Effector CD8-positive, alpha-beta T cell (primary cell): ENCODE measurements around the gene DDX55.
A peak's percentile ranks its signal among the peaks of the same experiment; 100 is the strongest.

Source experiments
- DNase-seq: peaks from one replicate; lab custom pipeline; 2025; lab: John Stamatoyannopoulos, UW

Gene DDX55

DNA sequence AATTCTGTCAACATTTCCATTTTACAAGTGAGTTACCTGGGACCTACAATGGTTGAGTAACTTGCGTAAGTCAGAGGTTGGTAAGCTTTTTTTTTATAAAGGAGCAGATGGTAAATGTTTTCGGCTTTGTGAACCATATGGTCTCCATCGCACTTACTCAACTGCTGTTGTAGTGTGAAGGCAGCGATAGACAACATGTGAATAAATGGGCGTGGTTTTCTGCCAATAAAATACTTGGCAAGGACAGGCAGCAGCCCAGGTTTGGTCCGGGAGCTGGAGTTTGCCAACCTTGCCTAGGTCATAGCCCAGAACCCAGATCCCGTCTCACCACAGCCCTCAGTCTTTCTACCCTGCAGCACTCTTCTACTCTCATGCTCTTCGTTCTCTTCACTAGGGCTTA is 6.3 kb downstream of the DDX55 start:
- DNase-seq, result no peak

DNA sequence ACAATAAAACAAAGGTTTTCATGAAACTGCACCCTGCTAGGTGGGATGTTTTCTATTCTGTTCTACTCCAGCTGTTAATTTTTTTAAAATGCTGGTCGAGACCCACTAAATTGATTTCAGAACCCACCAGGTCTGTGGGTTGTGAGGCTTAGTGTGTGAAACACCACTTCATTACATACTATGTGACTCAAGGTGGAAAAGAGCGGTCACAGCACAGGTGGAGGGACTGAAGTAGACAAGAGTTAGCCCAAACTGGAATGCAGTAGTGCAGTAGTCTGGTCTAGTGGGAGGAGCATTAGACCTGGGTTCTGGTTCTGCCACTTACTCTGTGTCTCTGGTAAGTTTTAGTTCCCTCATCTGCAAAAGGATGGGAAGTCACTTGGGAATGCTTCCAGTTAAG is 12.2 kb downstream of the DDX55 start:
- DNase-seq, result no peak

DNA sequence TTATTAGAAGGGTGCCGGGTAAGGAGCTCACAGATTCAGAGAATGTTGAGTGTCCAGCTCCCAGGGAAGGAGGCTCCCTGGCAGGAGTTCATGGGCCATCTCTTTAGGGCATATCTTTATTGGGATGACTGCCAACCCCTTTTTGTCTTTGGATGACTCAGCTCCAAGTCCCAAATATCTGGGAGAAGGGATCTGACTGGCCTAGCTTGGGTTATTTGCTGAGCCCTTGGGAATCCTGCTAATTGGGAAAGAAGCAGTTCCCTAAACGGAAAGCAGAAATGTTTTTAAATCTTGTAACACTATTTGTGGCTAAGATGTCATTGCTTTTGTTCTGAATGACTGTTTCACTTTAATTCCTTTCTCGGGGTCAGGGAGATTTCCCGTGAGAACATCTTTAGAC is 12.6 kb downstream of the DDX55 start:
- DNase-seq, result no peak

GRCh38 chr12:123617144-123617543 is 15.2 kb downstream of the DDX55 start:
- no peak for DNase-seq

GRCh38 chr12:123617580-123617979 is 15.7 kb downstream of the DDX55 start:
- no peak for DNase-seq

- DNase-seq, result no peak
These were observed 19.2 kb downstream of the DDX55 start for GRCh38 chr12:123621101-123621500.

- no peak for DNase-seq
These were observed 20.0 kb downstream of the DDX55 start for GRCh38 chr12:123621619-123622530.

DNA sequence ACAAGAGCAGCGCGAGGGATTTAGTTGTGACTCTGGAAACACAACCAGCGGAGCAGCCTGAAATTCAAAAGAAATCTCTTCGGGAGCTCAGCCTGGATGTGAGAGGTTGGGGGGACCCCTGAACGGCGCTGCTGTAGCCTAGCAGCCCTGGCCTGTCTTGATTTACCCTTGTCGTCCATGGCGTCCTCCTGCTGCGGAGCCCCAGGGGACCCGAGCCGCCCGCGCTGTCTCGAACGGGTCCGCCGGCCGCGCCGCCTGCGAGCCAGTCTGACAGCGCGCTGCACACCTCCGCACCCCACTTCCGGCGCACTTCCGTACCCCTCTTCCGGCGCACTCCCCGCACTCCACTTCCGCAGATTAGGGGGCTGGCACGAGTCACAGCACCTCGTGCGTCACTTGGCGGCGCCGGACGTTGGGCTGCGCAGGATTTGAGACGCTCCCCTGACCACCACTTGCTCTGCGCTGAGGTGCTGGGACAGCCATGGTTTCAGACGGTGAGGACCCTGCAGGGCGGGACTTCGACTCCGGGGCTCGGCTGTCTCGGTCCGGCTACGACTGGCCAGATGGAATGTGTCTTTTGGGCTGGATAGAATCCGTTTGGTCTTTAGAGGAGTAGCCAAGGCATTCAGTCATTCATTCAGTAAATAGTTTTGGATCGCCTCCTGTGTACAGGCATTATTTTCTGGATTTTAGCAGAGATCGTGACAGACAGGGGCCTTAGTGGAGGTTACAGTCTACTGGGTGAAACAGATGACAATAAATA is 31.7 kb downstream of the DDX55 start, which contains the start of the genes EIF2B1 and GTF2H3:
Gene EIF2B1, minus strand, starts transcription at position 308 of the 763 bp plus-strand sequence. Its CDS starts 129 bp downstream, at position 179.
Gene GTF2H3, plus strand, starts transcription at position 451 of the 763 bp plus-strand sequence. Its CDS starts 31 bp downstream, at position 482.
- peak; percentile 92 for DNase-seq

DNA sequence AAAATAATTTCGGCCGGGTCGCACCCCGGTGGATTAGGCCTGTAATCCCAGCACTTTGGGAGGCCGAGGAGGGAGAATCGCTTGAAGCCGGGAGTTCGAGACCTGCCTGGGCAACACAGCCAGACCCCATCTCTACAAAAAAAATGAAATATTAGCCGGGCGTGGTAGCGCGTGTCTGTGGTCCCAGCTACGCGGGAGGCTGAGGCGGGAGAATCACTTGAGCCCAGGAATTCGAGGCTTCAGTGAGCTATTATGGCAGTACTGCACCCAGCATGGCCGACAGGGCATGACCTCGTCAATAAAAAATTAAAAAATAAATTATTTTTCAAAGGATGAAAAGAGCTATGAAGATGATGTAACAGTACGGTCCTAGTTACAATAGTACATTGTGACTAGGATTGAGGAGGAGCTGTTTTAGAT is 32.3 kb downstream of the DDX55 start:
- DNase-seq, result no peak

- DNase-seq, result no peak
These were observed 42.0 kb downstream of the DDX55 start for GRCh38 chr12:123643911-123644310.

DNA sequence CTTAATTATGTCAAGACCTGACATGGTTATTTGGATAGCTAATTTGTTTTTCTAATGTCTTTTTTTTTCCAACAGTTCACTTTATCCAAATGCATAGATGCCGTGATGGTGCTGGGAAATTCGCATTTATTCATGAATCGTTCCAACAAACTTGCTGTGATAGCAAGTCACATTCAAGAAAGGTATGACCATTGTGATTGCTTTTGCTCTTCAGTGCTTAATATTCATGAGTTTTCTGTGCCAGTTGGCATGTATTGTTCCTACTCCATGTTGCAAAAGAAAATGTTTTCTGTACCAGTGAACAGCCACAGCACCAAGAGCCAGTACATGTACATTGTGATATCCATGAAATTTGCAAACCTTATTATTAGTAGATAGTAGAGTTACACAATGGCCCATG is 43.5 kb downstream of the DDX55 start:
- DNase-seq, result no peak

DNA sequence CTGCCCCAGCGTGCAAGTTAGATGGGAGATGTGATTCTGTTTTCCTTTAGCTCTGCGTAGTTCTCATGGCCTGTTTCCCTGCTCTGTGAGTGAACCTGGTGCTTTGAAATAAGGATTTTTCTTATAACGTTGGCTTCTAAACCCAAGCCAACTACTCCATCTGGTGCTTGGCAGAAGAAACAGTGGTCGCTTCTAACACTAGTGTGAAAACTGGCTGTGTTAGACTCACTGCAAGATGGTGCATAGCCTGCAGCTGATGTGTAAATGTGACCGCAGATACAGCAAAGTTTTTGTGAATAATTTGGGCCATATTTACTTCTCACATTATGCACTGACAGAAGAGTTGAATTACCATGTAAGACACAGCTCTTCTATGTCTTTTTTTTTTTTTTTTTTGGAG is 44.0 kb downstream of the DDX55 start:
- DNase-seq, result no peak

DNA sequence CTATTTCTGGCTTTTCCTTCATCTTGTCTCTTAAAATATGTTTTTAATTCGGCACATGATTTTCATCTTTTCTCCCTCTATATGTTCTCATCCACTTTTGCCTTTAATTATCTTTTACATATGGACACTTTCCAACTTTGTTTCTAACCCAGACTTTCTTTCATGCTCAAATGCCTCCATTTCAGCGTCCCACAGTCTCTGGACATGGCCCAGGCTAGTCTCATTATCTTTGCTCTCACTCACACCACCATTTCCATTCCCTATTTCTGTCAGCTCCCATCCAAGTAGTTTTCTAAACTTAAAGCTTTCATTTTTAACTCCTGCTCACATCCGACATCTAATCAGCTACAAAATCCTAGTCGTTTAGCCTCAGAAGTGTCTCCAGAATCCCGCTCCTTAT is 46.5 kb downstream of the DDX55 start:
- no peak for DNase-seq

DNA sequence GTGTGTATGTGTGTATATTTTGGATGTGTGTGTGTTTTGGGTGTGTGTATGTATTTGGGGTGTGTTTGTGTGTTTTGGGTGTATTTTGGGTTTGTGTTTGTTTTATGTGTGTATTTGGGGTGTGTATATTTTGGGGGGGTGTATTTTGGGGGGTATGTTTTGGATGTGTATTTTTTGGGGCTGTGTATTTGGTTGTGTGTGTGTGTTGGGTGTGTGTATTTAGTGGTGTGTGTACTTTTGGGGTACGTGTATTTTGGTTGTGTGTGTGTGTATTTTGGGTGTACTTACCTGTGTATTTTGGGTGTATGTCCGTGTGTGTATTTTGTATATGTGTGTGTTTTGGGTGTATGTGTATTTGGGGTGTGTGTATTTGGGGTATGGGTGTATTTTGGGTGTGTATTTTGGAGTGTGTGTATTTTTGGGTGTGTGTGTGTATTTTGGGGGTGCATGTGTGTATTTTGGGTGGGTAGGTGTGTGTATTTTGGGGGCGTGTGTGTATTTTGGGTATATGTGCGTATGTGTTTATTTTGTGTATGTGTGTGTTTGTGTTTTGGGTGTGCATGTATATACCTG is 52.3 kb downstream of the DDX55 start:
- DNase-seq, result no peak

GRCh38 chr12:123655420-123655819 is 53.5 kb downstream of the DDX55 start:
- DNase-seq, result no peak

GRCh38 chr12:123656392-123656791 is 54.5 kb downstream of the DDX55 start:
- DNase-seq, result no peak

DNA sequence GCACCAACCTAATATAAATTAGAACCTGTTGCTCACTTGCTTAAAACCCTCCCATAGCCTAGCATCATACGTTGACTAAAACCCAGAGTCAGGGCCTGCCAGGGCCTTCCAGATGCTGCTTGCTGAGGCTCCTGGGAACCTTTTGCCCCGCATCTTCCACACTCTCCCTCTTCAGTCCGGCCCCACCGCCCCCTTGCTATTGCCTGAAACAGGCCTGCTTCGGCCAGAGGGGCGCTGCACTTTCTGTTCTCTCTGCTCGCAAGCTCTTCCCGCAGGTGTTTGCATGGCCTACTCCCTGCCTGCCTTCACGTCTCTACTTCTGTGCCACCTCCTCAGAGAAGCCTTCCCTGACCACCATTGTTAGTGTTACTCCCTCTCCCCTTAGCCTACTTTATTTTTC is 55.3 kb downstream of the DDX55 start:
- DNase-seq, result no peak

- DNase-seq, result no peak
These were observed 58.3 kb downstream of the DDX55 start for GRCh38 chr12:123659996-123660727.

DNA sequence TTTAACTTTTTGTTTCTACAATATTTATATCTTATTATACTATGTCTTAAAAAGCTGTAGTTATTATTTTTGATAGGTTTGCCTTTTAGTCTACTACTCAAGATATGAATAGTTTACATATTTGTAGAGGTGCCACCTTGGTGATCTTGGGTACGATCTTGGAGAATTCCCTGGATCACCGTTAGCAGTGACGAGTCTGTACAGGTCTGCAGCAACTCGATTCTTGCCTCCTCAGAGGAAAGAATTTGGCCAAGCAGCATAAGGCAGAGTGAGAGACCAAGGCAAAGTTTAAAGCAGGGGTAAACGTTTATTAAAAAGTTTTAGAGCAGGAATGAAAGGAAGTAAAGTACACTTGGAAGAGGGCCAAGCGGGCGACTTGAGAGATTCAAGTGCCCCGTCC is 65.9 kb downstream of the DDX55 start:
- DNase-seq, result no peak
